Measurements from ENCODE around the gene NPHP4. TPM values are rescaled to one million over a fixed set of nuclear protein-coding genes. Genes with fewer than 3 reads are reported as not detected.

NPHP4 gene
- total and polyA plus RNA-seq, 10 of the 15 experiments (the other 5 are each of a cell fraction or from before 2014, with no cell fraction given): 0.16 to 10.5 (median 3.1) TPM

DNA sequence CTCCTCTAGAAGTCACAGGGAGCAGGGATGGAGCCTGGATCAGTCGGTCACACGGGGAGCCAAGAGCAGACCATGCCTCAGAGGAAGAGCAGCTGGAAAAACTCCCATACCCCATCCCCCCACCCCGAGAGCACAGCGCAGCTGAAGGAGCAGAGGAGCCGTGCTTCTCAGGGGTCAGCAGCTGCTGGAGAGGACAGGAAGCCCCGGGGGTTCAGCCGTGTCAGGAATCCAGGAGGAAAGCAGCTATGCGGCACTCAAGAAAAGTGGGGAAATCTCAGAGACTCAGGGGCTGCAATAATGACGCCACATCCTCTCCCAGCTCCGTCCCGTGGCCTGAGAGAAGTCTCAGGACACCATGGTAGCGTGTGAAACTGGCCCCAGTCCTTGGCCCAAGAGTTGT, 102.3 kb downstream of the NPHP4 start:
- H3K4me3 ChIP-seq: no peak overlapping the region
- in situ Hi-C loops (cut with MboI) (no loop called here), intact Hi-C loops (cut with micrococcal nuclease; ENCODE audit: unreplicated experiment) (no loop called here)
- H2AFZ ChIP-seq (ENCODE audit: control insufficient read depth, low read depth, low read length): no peak overlapping the region
- ChIA-PET POLR2A (no interaction called here), RAD21 (ENCODE audit: unreplicated experiment) (no interaction called here), SMC1A (ENCODE audit: uncharacterized antibody, unreplicated experiment) (no interaction called here), CTCF (no interaction called here)
- H3K4me1 ChIP-seq (ENCODE audit: control insufficient read depth, insufficient read depth, low read length): no peaks in the 10 kb centered on the region
- H3K36me3 ChIP-seq (ENCODE audit: control insufficient read depth in 2 of 2, insufficient read depth in 2 of 2, low read length in 1 of 2): no peaks in the 10 kb centered on the region
- WGBS (ENCODE audit: insufficient coverage, insufficient replicate concordance, low lambda C conversion rate, missing lambda C conversion rate): 88% methylated on average over 12 of the region's 12 CpGs
- DNase-seq (ENCODE audit: low read depth, low spot score) (no peak), FAIRE-seq (no peak), ATAC-seq (no peak)
- TF ChIP-seq IRF3 (IDR thresholded peaks at IDR 0.05) (no peak), GABPA (IDR thresholded peaks at IDR 0.05; ENCODE audit: low read depth) (no peak), POLR2AphosphoS5 (IDR thresholded peaks at IDR 0.05; ENCODE audit: low read length) (no peak), HDAC2 (IDR thresholded peaks at IDR 0.05) (no peak), NFIC (IDR thresholded peaks at IDR 0.05; ENCODE audit: low read depth, low read length) (no peak), NFXL1 (IDR thresholded peaks at IDR 0.05; ENCODE audit: borderline replicate concordance) (no peak), HDGF (IDR thresholded peaks at IDR 0.05) (no peak), EP300 (IDR thresholded peaks at IDR 0.05; ENCODE audit: borderline replicate concordance in 1 of 2, control insufficient read depth in 1 of 2, low read depth in 2 of 2, low read length in 2 of 2) (no peak)
- TF ChIP-seq, protein P1, sequence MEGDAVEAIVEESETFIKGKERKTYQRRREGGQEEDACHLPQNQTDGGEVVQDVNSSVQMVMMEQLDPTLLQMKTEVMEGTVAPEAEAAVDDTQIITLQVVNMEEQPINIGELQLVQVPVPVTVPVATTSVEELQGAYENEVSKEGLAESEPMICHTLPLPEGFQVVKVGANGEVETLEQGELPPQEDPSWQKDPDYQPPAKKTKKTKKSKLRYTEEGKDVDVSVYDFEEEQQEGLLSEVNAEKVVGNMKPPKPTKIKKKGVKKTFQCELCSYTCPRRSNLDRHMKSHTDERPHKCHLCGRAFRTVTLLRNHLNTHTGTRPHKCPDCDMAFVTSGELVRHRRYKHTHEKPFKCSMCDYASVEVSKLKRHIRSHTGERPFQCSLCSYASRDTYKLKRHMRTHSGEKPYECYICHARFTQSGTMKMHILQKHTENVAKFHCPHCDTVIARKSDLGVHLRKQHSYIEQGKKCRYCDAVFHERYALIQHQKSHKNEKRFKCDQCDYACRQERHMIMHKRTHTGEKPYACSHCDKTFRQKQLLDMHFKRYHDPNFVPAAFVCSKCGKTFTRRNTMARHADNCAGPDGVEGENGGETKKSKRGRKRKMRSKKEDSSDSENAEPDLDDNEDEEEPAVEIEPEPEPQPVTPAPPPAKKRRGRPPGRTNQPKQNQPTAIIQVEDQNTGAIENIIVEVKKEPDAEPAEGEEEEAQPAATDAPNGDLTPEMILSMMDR (IDR thresholded peaks at IDR 0.05 in 2 of 3, conservative IDR thresholded peaks at IDR 0.05 in 1 of 3; ENCODE audit: control insufficient read depth in 2 of 3, extremely low read depth in 1 of 3, insufficient read depth in 1 of 3, low read depth in 3 of 3, low read length in 3 of 3): no peak
- TF ChIP-seq, protein P2, sequence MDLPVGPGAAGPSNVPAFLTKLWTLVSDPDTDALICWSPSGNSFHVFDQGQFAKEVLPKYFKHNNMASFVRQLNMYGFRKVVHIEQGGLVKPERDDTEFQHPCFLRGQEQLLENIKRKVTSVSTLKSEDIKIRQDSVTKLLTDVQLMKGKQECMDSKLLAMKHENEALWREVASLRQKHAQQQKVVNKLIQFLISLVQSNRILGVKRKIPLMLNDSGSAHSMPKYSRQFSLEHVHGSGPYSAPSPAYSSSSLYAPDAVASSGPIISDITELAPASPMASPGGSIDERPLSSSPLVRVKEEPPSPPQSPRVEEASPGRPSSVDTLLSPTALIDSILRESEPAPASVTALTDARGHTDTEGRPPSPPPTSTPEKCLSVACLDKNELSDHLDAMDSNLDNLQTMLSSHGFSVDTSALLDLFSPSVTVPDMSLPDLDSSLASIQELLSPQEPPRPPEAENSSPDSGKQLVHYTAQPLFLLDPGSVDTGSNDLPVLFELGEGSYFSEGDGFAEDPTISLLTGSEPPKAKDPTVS (IDR thresholded peaks at IDR 0.05; ENCODE audit: low read depth, low read length): no peak
- no peaks in the 10 kb centered on the region for H3K9me3 ChIP-seq (replicated peaks; ENCODE audit: control insufficient read depth, insufficient read depth, low read length)
- no peak overlapping the region for H3K9ac ChIP-seq (ENCODE audit: control insufficient read depth, insufficient read depth, low read length)
- BruUV-seq (replicated peaks): no TSS peak
- H3K4me2 ChIP-seq (ENCODE audit: control insufficient read depth, insufficient read depth): no peak overlapping the region
- no peaks in the 10 kb centered on the region for H4K20me1 ChIP-seq (ENCODE audit: control insufficient read depth, insufficient read depth)
- no peaks in the 10 kb centered on the region for H3K27me3 ChIP-seq (replicated peaks in 1 of 2; ENCODE audit: control insufficient read depth in 2 of 2, insufficient read depth in 2 of 2, low read length in 1 of 2)
- H3K27ac ChIP-seq (ENCODE audit: control insufficient read depth, insufficient read depth): no peak overlapping the region
- no peaks in the 10 kb centered on the region for H3K79me2 ChIP-seq (ENCODE audit: control insufficient read depth, insufficient read depth, low read length)

All from GM12878 (cell line).